Type B pancreatic cell (in vitro differentiated cells): Measurements from ENCODE around the gene EML3. TPM values are rescaled to one million over a fixed set of nuclear protein-coding genes. Genes with fewer than 3 reads are reported as not detected.
"Not testable (repeated sequence)": the region's sequence is repeated elsewhere in the genome, so short reads cannot be mapped to it uniquely, and the experiment has no call there.

Experiments used
- DNase-seq: peaks from one replicate; pipeline ENCODE4 v3.0.0; 2021; ENCODE audit warnings: mixed read lengths; ENCODE audit not compliant: unreplicated experiment; ENCODE audit errors: extremely low spot score
- H3K27ac Mint-ChIP-seq: 2 replicates; pipeline ENCODE4 v1.8.0; 2021; ENCODE audit warnings: mild to moderate bottlenecking, mixed read lengths
- H3K27me3 Mint-ChIP-seq: 2 replicates; pipeline ENCODE4 v1.8.0; 2021; ENCODE audit warnings: mixed read lengths
- H3K36me3 Mint-ChIP-seq: 2 replicates; pipeline ENCODE4 v1.8.0; 2021; ENCODE audit warnings: mixed read lengths
- H3K4me1 Mint-ChIP-seq: one replicate; pipeline ENCODE4 v1.8.0; 2021; ENCODE audit warnings: mixed read lengths; ENCODE audit not compliant: unreplicated experiment
- H3K4me3 Mint-ChIP-seq: 2 replicates; pipeline ENCODE4 v1.8.0; 2021; ENCODE audit warnings: mild to moderate bottlenecking, mixed read lengths
- H3K9me3 Mint-ChIP-seq: 2 replicates; pipeline ENCODE4 v1.8.0; 2021; ENCODE audit warnings: mixed read lengths
- CTCF ChIP-seq: fragments of 200-600 bp; sonication (generic); conservative IDR thresholded peaks from 2 replicates; pipeline ENCODE4 v1.5.0; 2021; ENCODE audit warnings: antibody characterized with exemption, mild to moderate bottlenecking
- total RNA-seq: library from RNA; stranded (reverse); gene quantifications from 2 replicates; pipeline ENCODE4 v1.2.1, GENCODE V29; 2021; ENCODE audit warnings: low replicate concordance

The EML3 gene
- total RNA-seq, 1 donor from 2014 or later, result 46.0 TPM

DNA sequence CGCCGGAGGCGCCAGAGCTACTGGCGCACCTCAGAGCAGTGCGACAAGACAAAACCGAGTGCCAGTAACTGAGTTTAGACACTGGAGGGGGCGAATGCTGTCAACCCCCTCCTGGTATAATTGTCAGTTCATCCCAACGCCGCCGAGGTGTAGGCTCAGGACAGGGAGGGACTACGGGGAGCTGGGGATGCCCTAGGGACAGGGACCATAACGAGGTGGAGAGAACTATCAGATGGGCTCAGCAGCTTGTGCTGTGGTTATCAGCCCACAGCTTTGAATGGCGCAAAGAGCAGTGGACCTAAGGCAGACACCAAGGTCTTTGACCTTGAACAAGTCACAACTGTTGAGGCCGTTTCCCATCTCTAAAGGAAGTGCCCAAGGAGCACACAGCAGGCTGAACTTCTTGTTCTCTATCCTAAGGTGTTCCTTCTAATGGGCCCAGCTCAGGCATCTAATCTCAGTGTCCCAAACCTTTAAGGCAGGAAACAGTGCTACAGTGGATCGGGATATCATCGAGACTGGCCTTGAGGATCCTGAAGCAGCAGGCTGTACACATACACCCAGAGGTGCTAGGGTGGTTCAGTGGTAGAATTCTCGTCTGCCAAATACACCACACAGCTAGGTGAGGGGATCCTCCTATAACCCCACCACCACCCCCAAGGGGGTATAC, 20.3 kb downstream of the EML3 start:
- H3K4me1 Mint-ChIP-seq, result peaks cover 20% of the 10 kb centered on the region
- no peak for TF ChIP-seq CTCF
- no peaks in the 10 kb centered on the region for H3K27me3 Mint-ChIP-seq
- no peaks in the 10 kb centered on the region for H3K9me3 Mint-ChIP-seq
- peaks cover 8% of the 10 kb centered on the region for H3K36me3 Mint-ChIP-seq
- peak overlapping the region; percentile 96 for H3K4me3 Mint-ChIP-seq
- H3K27ac Mint-ChIP-seq, result peak overlapping the region; percentile 95
- DNase-seq, result no peak

GRCh38 chr11:62591448-62592145, 21.0 kb downstream of the EML3 start, which contains the start of gene TUT1:
TUT1 (minus strand) TSS chr11:62591523; CDS start chr11:62591485, 38 bp downstream.
- peak; percentile 94 for DNase-seq
- H3K36me3 Mint-ChIP-seq, result peaks cover 8% of the 10 kb centered on the region
- no peaks in the 10 kb centered on the region for H3K27me3 Mint-ChIP-seq
- no peak for TF ChIP-seq CTCF
- H3K27ac Mint-ChIP-seq, result peak within 1 kb of the TSS; percentile 95
- peaks cover 20% of the 10 kb centered on the region for H3K4me1 Mint-ChIP-seq
- H3K9me3 Mint-ChIP-seq, result no peaks in the 10 kb centered on the region
- H3K4me3 Mint-ChIP-seq, result peak within 1 kb of the TSS; percentile 96

GRCh38 chr11:62588966-62589637, 23.5 kb downstream of the EML3 start:
- H3K27me3 Mint-ChIP-seq, result no peaks in the 10 kb centered on the region
- peaks cover 20% of the 10 kb centered on the region for H3K4me1 Mint-ChIP-seq
- DNase-seq, result no peak
- peak overlapping the region; percentile 29 for H3K27ac Mint-ChIP-seq
- peaks cover 6% of the 10 kb centered on the region for H3K36me3 Mint-ChIP-seq
- H3K9me3 Mint-ChIP-seq, result no peaks in the 10 kb centered on the region
- peak overlapping the region; percentile 96 for H3K4me3 Mint-ChIP-seq
- peak; percentile 57 for TF ChIP-seq CTCF

DNA sequence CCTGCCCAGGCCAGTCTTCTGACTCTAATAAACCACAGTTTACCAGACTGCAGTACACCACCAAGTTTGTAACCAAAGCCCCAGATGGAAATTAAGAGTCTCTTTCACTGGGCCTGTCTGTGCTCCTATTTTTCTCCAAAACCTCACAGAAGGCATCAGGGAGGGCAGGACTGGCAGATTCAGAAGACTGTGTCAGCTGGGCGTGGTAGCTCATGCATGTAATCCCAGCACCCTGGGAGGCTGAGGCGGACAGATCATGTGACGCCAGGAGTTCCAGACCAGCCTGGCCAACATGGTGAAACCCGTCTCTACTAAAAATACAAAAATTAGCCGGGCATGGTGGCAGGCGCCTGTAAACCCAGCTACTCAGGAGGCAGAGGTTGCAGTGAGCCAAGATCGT, 27.2 kb downstream of the EML3 start:
- H3K4me3 Mint-ChIP-seq, H3K9me3 Mint-ChIP-seq, H3K4me1 Mint-ChIP-seq, H3K27me3 Mint-ChIP-seq, H3K36me3 Mint-ChIP-seq, DNase-seq, H3K27ac Mint-ChIP-seq: not testable (repeated sequence)

- DNase-seq, H3K4me1 Mint-ChIP-seq, H3K27ac Mint-ChIP-seq, H3K4me3 Mint-ChIP-seq, H3K36me3 Mint-ChIP-seq, H3K9me3 Mint-ChIP-seq, H3K27me3 Mint-ChIP-seq: not testable (repeated sequence)
Measured at GRCh38 chr11:62581735-62582134, 30.8 kb downstream of the EML3 start.

DNA sequence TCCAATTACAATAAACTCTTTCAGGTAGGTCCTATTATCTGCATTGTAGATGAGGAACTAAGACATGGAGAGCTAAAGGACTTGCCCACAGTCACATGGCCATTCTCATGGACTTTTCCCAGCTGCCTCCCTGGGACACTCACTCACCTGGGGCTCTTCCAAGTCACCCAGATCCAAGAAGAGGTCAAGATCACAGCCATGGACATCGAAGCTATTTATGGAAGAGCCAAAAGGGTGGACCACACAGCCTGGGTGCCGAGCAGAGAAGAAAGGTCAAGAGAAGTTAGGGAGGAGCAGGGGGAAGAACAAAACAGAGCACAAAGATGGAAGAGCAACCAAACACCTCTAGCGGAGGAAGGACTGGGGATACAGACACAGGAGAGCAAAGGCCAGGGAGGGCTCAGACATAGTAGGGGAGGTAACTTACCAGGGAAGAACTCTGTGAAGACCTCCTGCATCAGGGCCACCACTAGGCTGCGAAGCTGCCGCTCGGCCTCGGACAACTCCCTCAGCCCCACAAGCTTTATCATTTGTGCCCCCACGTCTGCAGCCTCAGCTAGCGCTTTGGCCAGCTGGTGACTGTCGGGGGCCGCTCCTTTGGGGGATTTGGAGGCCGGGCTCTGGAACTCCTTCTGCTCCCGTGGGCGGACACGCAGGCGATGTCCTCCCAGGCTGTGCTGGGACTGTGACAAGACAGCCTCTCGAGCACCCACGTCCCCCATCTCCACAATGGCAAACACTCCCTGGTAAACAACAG, 31.4 kb downstream of the EML3 start:
- Mint-ChIP-seq H3K4me3 (no peak overlapping the region), H3K9me3 (no peaks in the 10 kb centered on the region), H3K4me1 (no peaks in the 10 kb centered on the region), H3K27ac (no peak overlapping the region), H3K36me3 (peaks cover 9% of the 10 kb centered on the region), H3K27me3 (no peaks in the 10 kb centered on the region)
- no peak for TF ChIP-seq CTCF
- DNase-seq, result no peak
